Activated naive CD4-positive, alpha-beta T cell treated with anti-CD3 and anti-CD28 coated beads for 36 hours (primary cell): ENCODE measurements around the gene GRID1. TPM values are rescaled to one million over a fixed set of nuclear protein-coding genes. Genes with fewer than 3 reads are reported as not detected.

Experiments
- CTCF ChIA-PET: fragments of 350-600 bp; sonication (Branson Sonifier 250); formaldehyde crosslinking; loops from one replicate; lab custom pipeline; 2021; ENCODE audit warnings: antibody characterized with exemption; lab: Charles Lee
- DNase-seq: peaks from one replicate; pipeline ENCODE4 v3.0.0-alpha.2; 2020
- H3K27ac Mint-ChIP-seq: one replicate; pipeline ENCODE4 v1.8.0; 2021; ENCODE audit warnings: mild to moderate bottlenecking, mixed read lengths
- H3K27me3 Mint-ChIP-seq: one replicate; pipeline ENCODE4 v1.8.0; 2021; ENCODE audit warnings: low read depth, mixed read lengths
- H3K36me3 Mint-ChIP-seq: one replicate; pipeline ENCODE4 v1.8.0; 2021; ENCODE audit warnings: low read depth, mixed read lengths
- H3K4me1 Mint-ChIP-seq: one replicate; pipeline ENCODE4 v1.8.0; 2021; ENCODE audit warnings: low read depth, mixed read lengths
- H3K4me3 Mint-ChIP-seq: one replicate; pipeline ENCODE4 v1.8.0; 2021; ENCODE audit warnings: mild to moderate bottlenecking, moderate library complexity, mixed read lengths
- H3K9me3 Mint-ChIP-seq: one replicate; pipeline ENCODE4 v1.8.0; 2021; ENCODE audit warnings: mixed read lengths
- intact Hi-C: fragments of 100-400 bp; cut with micrococcal nuclease; formaldehyde crosslinking; loops from one replicate; pipeline ENCODE4 v1.15.1; 2023
- total RNA-seq, 2 experiments: library from RNA; stranded (reverse); gene quantifications; one replicate each; pipeline ENCODE4 v1.2.3, GENCODE V29; 2021

Gene GRID1
- total RNA-seq, 2 experiments from 2014 or later, result not detected

- H3K36me3 Mint-ChIP-seq, result no peaks in the 10 kb centered on the region
- no peak for DNase-seq
- no peak overlapping the region for H3K27ac Mint-ChIP-seq
- H3K4me1 Mint-ChIP-seq, result no peaks in the 10 kb centered on the region
- H3K27me3 Mint-ChIP-seq, result peaks cover 5% of the 10 kb centered on the region
- H3K9me3 Mint-ChIP-seq, result no peaks in the 10 kb centered on the region
- CTCF ChIA-PET, result no interaction called here
- no peak overlapping the region for H3K4me3 Mint-ChIP-seq
- intact Hi-C loops, result no loop called here
These were observed 177.6 kb downstream of the GRID1 start for GRCh38 chr10:86188796-86189558.

- no peaks in the 10 kb centered on the region for H3K9me3 Mint-ChIP-seq
- CTCF ChIA-PET, result no interaction called here
- intact Hi-C loops, result no loop called here
- no peak for DNase-seq
- H3K27ac Mint-ChIP-seq, result no peak overlapping the region
- H3K36me3 Mint-ChIP-seq, result no peaks in the 10 kb centered on the region
- peaks cover 5% of the 10 kb centered on the region for H3K27me3 Mint-ChIP-seq
- no peaks in the 10 kb centered on the region for H3K4me1 Mint-ChIP-seq
- no peak overlapping the region for H3K4me3 Mint-ChIP-seq
These were observed 178.3 kb downstream of the GRID1 start for GRCh38 chr10:86188326-86188725.

GRCh38 chr10:86187499-86188239 lies 178.9 kb downstream of the GRID1 start:
- H3K4me1 Mint-ChIP-seq, result no peaks in the 10 kb centered on the region
- peaks cover 5% of the 10 kb centered on the region for H3K27me3 Mint-ChIP-seq
- no peak for DNase-seq
- no peak overlapping the region for H3K27ac Mint-ChIP-seq
- CTCF ChIA-PET, result no interaction called here
- no peaks in the 10 kb centered on the region for H3K36me3 Mint-ChIP-seq
- intact Hi-C loops, result no loop called here
- H3K9me3 Mint-ChIP-seq, result no peaks in the 10 kb centered on the region
- H3K4me3 Mint-ChIP-seq, result no peak overlapping the region

- H3K9me3 Mint-ChIP-seq, result no peaks in the 10 kb centered on the region
- H3K36me3 Mint-ChIP-seq, result no peaks in the 10 kb centered on the region
- H3K27ac Mint-ChIP-seq, result no peak overlapping the region
- CTCF ChIA-PET, result no interaction called here
- no peaks in the 10 kb centered on the region for H3K4me1 Mint-ChIP-seq
- peaks cover 5% of the 10 kb centered on the region for H3K27me3 Mint-ChIP-seq
- no peak for DNase-seq
- H3K4me3 Mint-ChIP-seq, result no peak overlapping the region
- intact Hi-C loops, result no loop called here
These were observed 180.0 kb downstream of the GRID1 start for GRCh38 chr10:86186633-86187032.

- no peaks in the 10 kb centered on the region for H3K36me3 Mint-ChIP-seq
- H3K4me3 Mint-ChIP-seq, result no peak overlapping the region
These were observed 184.0 kb downstream of the GRID1 start for GRCh38 chr10:86182595-86182994.

GRCh38 chr10:86182150-86182549 lies 184.4 kb downstream of the GRID1 start:
- no peak overlapping the region for H3K4me3 Mint-ChIP-seq
- CTCF ChIA-PET, result no interaction called here
- no peak overlapping the region for H3K27ac Mint-ChIP-seq
- intact Hi-C loops, result no loop called here
- H3K27me3 Mint-ChIP-seq, result no peaks in the 10 kb centered on the region
- H3K36me3 Mint-ChIP-seq, result no peaks in the 10 kb centered on the region
- H3K4me1 Mint-ChIP-seq, result no peaks in the 10 kb centered on the region
- no peak for DNase-seq
- H3K9me3 Mint-ChIP-seq, result no peaks in the 10 kb centered on the region

More at GRCh38 chr10:86182595-86182994, 184.0 kb downstream of the GRID1 start:
- intact Hi-C loops, result no loop called here
- Mint-ChIP-seq H3K27ac (no peak overlapping the region), H3K9me3 (no peaks in the 10 kb centered on the region), H3K27me3 (no peaks in the 10 kb centered on the region), H3K4me1 (no peaks in the 10 kb centered on the region)
- CTCF ChIA-PET, result no interaction called here
- no peak for DNase-seq

GRCh38 chr10:86180861-86181260 lies 185.7 kb downstream of the GRID1 start:
- no peak for DNase-seq
- intact Hi-C loops, result no loop called here
- H3K9me3 Mint-ChIP-seq, result no peaks in the 10 kb centered on the region
- H3K36me3 Mint-ChIP-seq, result no peaks in the 10 kb centered on the region
- no peaks in the 10 kb centered on the region for H3K27me3 Mint-ChIP-seq
- no peaks in the 10 kb centered on the region for H3K4me1 Mint-ChIP-seq
- H3K27ac Mint-ChIP-seq, result no peak overlapping the region
- CTCF ChIA-PET, result interaction anchor here (1.0 kb wide), 1 partner anchor 10 kb away, joined by 3 read pairs; no protein-coding TSS in a partner anchor
- H3K4me3 Mint-ChIP-seq, result no peak overlapping the region

GRCh38 chr10:86179961-86180360 lies 186.6 kb downstream of the GRID1 start:
- H3K9me3 Mint-ChIP-seq, result no peaks in the 10 kb centered on the region
- no peak for DNase-seq
- no peaks in the 10 kb centered on the region for H3K4me1 Mint-ChIP-seq
- H3K4me3 Mint-ChIP-seq, result no peak overlapping the region
- H3K27ac Mint-ChIP-seq, result no peak overlapping the region
- intact Hi-C loops, result no loop called here
- no peaks in the 10 kb centered on the region for H3K36me3 Mint-ChIP-seq
- CTCF ChIA-PET, result interaction anchor here (1.0 kb wide), 1 partner anchor 11 kb away, joined by 3 read pairs; no protein-coding TSS in a partner anchor
- no peaks in the 10 kb centered on the region for H3K27me3 Mint-ChIP-seq

GRCh38 chr10:86179153-86179524 lies 187.5 kb downstream of the GRID1 start:
- no peak overlapping the region for H3K4me3 Mint-ChIP-seq
- CTCF ChIA-PET, result no interaction called here
- no peaks in the 10 kb centered on the region for H3K4me1 Mint-ChIP-seq
- H3K36me3 Mint-ChIP-seq, result no peaks in the 10 kb centered on the region
- DNase-seq, result no peak
- H3K9me3 Mint-ChIP-seq, result no peaks in the 10 kb centered on the region
- H3K27ac Mint-ChIP-seq, result no peak overlapping the region
- no peaks in the 10 kb centered on the region for H3K27me3 Mint-ChIP-seq
- intact Hi-C loops, result no loop called here

- intact Hi-C loops, result no loop called here
- CTCF ChIA-PET, result no interaction called here
- no peaks in the 10 kb centered on the region for H3K36me3 Mint-ChIP-seq
- H3K4me3 Mint-ChIP-seq, result no peak overlapping the region
- no peak for DNase-seq
- H3K27ac Mint-ChIP-seq, result no peak overlapping the region
- no peaks in the 10 kb centered on the region for H3K27me3 Mint-ChIP-seq
- no peaks in the 10 kb centered on the region for H3K9me3 Mint-ChIP-seq
- no peaks in the 10 kb centered on the region for H3K4me1 Mint-ChIP-seq
These were observed 188.0 kb downstream of the GRID1 start for GRCh38 chr10:86178401-86179152.

GRCh38 chr10:86177537-86178155 lies 188.9 kb downstream of the GRID1 start:
- H3K36me3 Mint-ChIP-seq, result no peaks in the 10 kb centered on the region
- intact Hi-C loops, result no loop called here
- no peak overlapping the region for H3K27ac Mint-ChIP-seq
- no peaks in the 10 kb centered on the region for H3K9me3 Mint-ChIP-seq
- CTCF ChIA-PET, result no interaction called here
- H3K4me3 Mint-ChIP-seq, result no peak overlapping the region
- no peaks in the 10 kb centered on the region for H3K4me1 Mint-ChIP-seq
- H3K27me3 Mint-ChIP-seq, result no peaks in the 10 kb centered on the region
- no peak for DNase-seq

- no peak for DNase-seq
- H3K27me3 Mint-ChIP-seq, result peaks cover 2% of the 10 kb centered on the region
- no peaks in the 10 kb centered on the region for H3K4me1 Mint-ChIP-seq
- no peaks in the 10 kb centered on the region for H3K9me3 Mint-ChIP-seq
- H3K36me3 Mint-ChIP-seq, result no peaks in the 10 kb centered on the region
- no peak overlapping the region for H3K27ac Mint-ChIP-seq
- intact Hi-C loops, result no loop called here
- H3K4me3 Mint-ChIP-seq, result no peak overlapping the region
- CTCF ChIA-PET, result no interaction called here
These were observed 189.6 kb downstream of the GRID1 start for GRCh38 chr10:86176850-86177536.
